Measurements from ENCODE around the gene AUNIP.
A peak's percentile ranks its signal among the peaks of the same experiment; 100 is the strongest.

AUNIP gene

DNA sequence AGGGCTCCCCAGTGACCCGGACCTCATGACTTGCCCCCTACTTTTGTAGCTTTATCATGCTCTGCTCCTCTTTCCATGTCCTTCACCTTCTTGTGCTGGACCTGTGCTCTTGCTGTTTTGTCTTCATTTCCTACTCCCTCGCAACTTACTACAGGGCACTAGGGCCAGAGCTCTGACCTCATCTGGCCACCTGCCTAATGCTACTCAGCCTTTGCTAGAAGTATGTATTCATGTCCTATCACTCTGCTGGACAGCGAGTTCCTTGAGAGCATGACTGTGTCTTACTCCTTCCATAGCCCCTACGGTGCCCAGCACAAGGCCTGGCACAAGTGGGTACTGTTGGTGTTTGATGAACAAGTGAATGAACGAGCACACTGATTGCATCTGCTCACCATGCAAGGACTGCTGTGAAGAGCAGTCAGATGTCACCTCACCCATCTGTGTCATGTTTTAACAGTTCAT lies 37.6 kb downstream of the AUNIP start:
- Histone ChIP-seq H3K4me3 (ENCODE audit: low read depth in 1 of 2, low read length in 2 of 2) (peak overlapping the region in 1 of 2 experiments; percentile 95; a peak in 2 of 4 replicates), H3K27me3 (ENCODE audit: insufficient read depth, low read length, poor library complexity) (no peaks in the 10 kb centered on the region), H3K9ac (ENCODE audit: low read depth, low read length) (peak overlapping the region; percentile 95), H3K27ac (ENCODE audit: low read length) (peak overlapping the region; percentile 89; the same call in 1 of the 2 replicates), H3K4me2 (ENCODE audit: insufficient read depth, low read length) (peak overlapping the region; percentile 86), H3K4me1 (ENCODE audit: insufficient read depth, low read length) (peaks cover 28% of the 10 kb centered on the region), H3K9me3 (ENCODE audit: insufficient read depth, low read length, severe bottlenecking) (no peaks in the 10 kb centered on the region), H4K20me1 (ENCODE audit: insufficient read depth, low read length) (peaks cover 17% of the 10 kb centered on the region), H3K79me2 (ENCODE audit: insufficient read depth, low read length) (peaks cover 42% of the 10 kb centered on the region), H3K36me3 (ENCODE audit: insufficient read depth, low read length) (peaks cover 20% of the 10 kb centered on the region), H2AFZ (ENCODE audit: low read depth, low read length) (no peak overlapping the region)
- TF ChIP-seq CTCF (IDR thresholded peaks at IDR 0.05; ENCODE audit: borderline replicate concordance, extremely low read depth, low read length, poor library complexity, severe bottlenecking) (no peak), EZH2 (IDR thresholded peaks at IDR 0.05; ENCODE audit: borderline replicate concordance, low read depth, low read length, severe bottlenecking) (no peak)
- DNase-seq (no peak), ATAC-seq (ENCODE audit: insufficient read depth, low read depth) (no peak)

- Histone ChIP-seq H3K27ac (ENCODE audit: low read length) (peak overlapping the region; percentile 89), H3K4me3 (ENCODE audit: low read depth in 1 of 2, low read length in 2 of 2) (peak overlapping the region; percentile 94 to 95), H4K20me1 (ENCODE audit: insufficient read depth, low read length) (peaks cover 15% of the 10 kb centered on the region), H2AFZ (ENCODE audit: low read depth, low read length) (peak overlapping the region; percentile 79), H3K4me2 (ENCODE audit: insufficient read depth, low read length) (peak overlapping the region; percentile 86), H3K9ac (ENCODE audit: low read depth, low read length) (peak overlapping the region; percentile 95), H3K27me3 (ENCODE audit: insufficient read depth, low read length, poor library complexity) (no peaks in the 10 kb centered on the region), H3K36me3 (ENCODE audit: insufficient read depth, low read length) (peaks cover 14% of the 10 kb centered on the region), H3K4me1 (ENCODE audit: insufficient read depth, low read length) (peaks cover 28% of the 10 kb centered on the region), H3K79me2 (ENCODE audit: insufficient read depth, low read length) (peaks cover 42% of the 10 kb centered on the region), H3K9me3 (ENCODE audit: insufficient read depth, low read length, severe bottlenecking) (no peaks in the 10 kb centered on the region)
- DNase-seq, result no peak
- ATAC-seq (ENCODE audit: insufficient read depth, low read depth), result no peak
- no peak for TF ChIP-seq EZH2 (IDR thresholded peaks at IDR 0.05; ENCODE audit: borderline replicate concordance, low read depth, low read length, severe bottlenecking)
- TF ChIP-seq CTCF (IDR thresholded peaks at IDR 0.05; ENCODE audit: borderline replicate concordance, extremely low read depth, low read length, poor library complexity, severe bottlenecking), result no peak
Measured at GRCh38 chr1:25821112-25821476, 38.2 kb downstream of the AUNIP start.

- Histone ChIP-seq H3K4me1 (ENCODE audit: insufficient read depth, low read length) (peaks cover 28% of the 10 kb centered on the region), H3K79me2 (ENCODE audit: insufficient read depth, low read length) (peaks cover 42% of the 10 kb centered on the region), H3K36me3 (ENCODE audit: insufficient read depth, low read length) (peaks cover 8% of the 10 kb centered on the region), H3K4me3 (ENCODE audit: low read depth in 1 of 2, low read length in 2 of 2) (peak overlapping the region; percentile 94 to 95), H3K4me2 (ENCODE audit: insufficient read depth, low read length) (peak overlapping the region; percentile 86), H2AFZ (ENCODE audit: low read depth, low read length) (peak overlapping the region; percentile 79), H3K9me3 (ENCODE audit: insufficient read depth, low read length, severe bottlenecking) (no peaks in the 10 kb centered on the region), H3K9ac (ENCODE audit: low read depth, low read length) (peak overlapping the region; percentile 95), H3K27ac (ENCODE audit: low read length) (peak overlapping the region; percentile 89), H4K20me1 (ENCODE audit: insufficient read depth, low read length) (peaks cover 12% of the 10 kb centered on the region), H3K27me3 (ENCODE audit: insufficient read depth, low read length, poor library complexity) (no peaks in the 10 kb centered on the region)
- DNase-seq, result peak; percentile 80
- no peak for TF ChIP-seq EZH2 (IDR thresholded peaks at IDR 0.05; ENCODE audit: borderline replicate concordance, low read depth, low read length, severe bottlenecking)
- no peak for TF ChIP-seq CTCF (IDR thresholded peaks at IDR 0.05; ENCODE audit: borderline replicate concordance, extremely low read depth, low read length, poor library complexity, severe bottlenecking)
- ATAC-seq (ENCODE audit: insufficient read depth, low read depth), result peak; percentile 80
Measured at GRCh38 chr1:25820247-25821111, 38.8 kb downstream of the AUNIP start.
